GM19452 (cell line): ENCODE measurements around the gene MFSD11.
"Not testable (repeated sequence)": the region's sequence is repeated elsewhere in the genome, so short reads cannot be mapped to it uniquely, and the experiment has no call there.

ENCODE experiments used
- ATAC-seq: cut with Tn5 transposase; IDR thresholded peaks from one replicate; pipeline ENCODE4 v1.9.1; 2021; ENCODE audit not compliant: unreplicated experiment

Gene MFSD11

GRCh38 chr17:76745785-76746184 lies 7.9 kb downstream of the MFSD11 start:
- not testable (repeated sequence) for ATAC-seq

- ATAC-seq = no peak
These were observed 9.9 kb downstream of the MFSD11 start for GRCh38 chr17:76747716-76748363.

- no peak for ATAC-seq
These were observed 10.7 kb downstream of the MFSD11 start for GRCh38 chr17:76748657-76749056.

GRCh38 chr17:76751416-76751993 lies 13.6 kb downstream of the MFSD11 start:
- ATAC-seq = no peak

- no peak for ATAC-seq
These were observed 14.1 kb downstream of the MFSD11 start for GRCh38 chr17:76752006-76752405.

- no peak for ATAC-seq
These were observed 15.4 kb downstream of the MFSD11 start for GRCh38 chr17:76753061-76753961.

GRCh38 chr17:76755285-76755684 lies 17.4 kb downstream of the MFSD11 start:
- ATAC-seq = no peak

GRCh38 chr17:76757256-76757655 lies 19.3 kb downstream of the MFSD11 start:
- ATAC-seq = no peak

- no peak for ATAC-seq
These were observed 20.7 kb downstream of the MFSD11 start for GRCh38 chr17:76758570-76758969.

- ATAC-seq = no peak
These were observed 35.1 kb downstream of the MFSD11 start for GRCh38 chr17:76772842-76773525.

GRCh38 chr17:76775021-76775600 lies 37.2 kb downstream of the MFSD11 start:
- no peak for ATAC-seq

- ATAC-seq = no peak
These were observed 43.4 kb downstream of the MFSD11 start for GRCh38 chr17:76781056-76781982.

- no peak for ATAC-seq
These were observed 45.2 kb downstream of the MFSD11 start for GRCh38 chr17:76783146-76783545.

- ATAC-seq = no peak
These were observed 47.0 kb downstream of the MFSD11 start for GRCh38 chr17:76784926-76785325.

GRCh38 chr17:76787866-76788265 lies 49.9 kb downstream of the MFSD11 start:
- ATAC-seq = not testable (repeated sequence)

GRCh38 chr17:76789235-76789788 lies 51.4 kb downstream of the MFSD11 start:
- ATAC-seq = no peak

- no peak for ATAC-seq
These were observed 53.4 kb downstream of the MFSD11 start for GRCh38 chr17:76791053-76791980.

GRCh38 chr17:76792348-76792747 lies 54.4 kb downstream of the MFSD11 start:
- no peak for ATAC-seq

- no peak for ATAC-seq
These were observed 55.9 kb downstream of the MFSD11 start for GRCh38 chr17:76793775-76794174.
